Activated CD4-positive, alpha-beta memory T cell treated with anti-CD3 and anti-CD28 coated beads, Interleukin-2, amount 10 ng/mL, durations not matched to agents 7 days and 5 days (primary cell): ENCODE data around the gene TMEM86B. TPM values are rescaled to one million over a fixed set of nuclear protein-coding genes. Genes with fewer than 3 reads are reported as not detected.
"Not testable (repeated sequence)": the region's sequence is repeated elsewhere in the genome, so short reads cannot be mapped to it uniquely, and the experiment has no call there.

Source experiments
- CTCF ChIA-PET: fragments of 350-600 bp; sonication (Branson Sonifier 250); formaldehyde crosslinking; loops from one replicate; lab custom pipeline; 2021; ENCODE audit warnings: antibody characterized with exemption, inconsistent platforms; lab: Charles Lee
- POLR2A ChIA-PET: fragments of 350-600 bp; sonication (Branson Sonifier 250); formaldehyde crosslinking; loops from one replicate; lab custom pipeline; 2021; ENCODE audit warnings: antibody characterized with exemption; lab: Charles Lee
- DNase-seq: peaks from one replicate; pipeline ENCODE4 v3.0.0-alpha.2; 2020
- H3K27ac Mint-ChIP-seq: one replicate; pipeline ENCODE4 v1.8.0; 2021; ENCODE audit warnings: mild to moderate bottlenecking, mixed read lengths
- H3K27me3 Mint-ChIP-seq: one replicate; pipeline ENCODE4 v1.8.0; 2021; ENCODE audit warnings: mixed read lengths
- H3K36me3 Mint-ChIP-seq: one replicate; pipeline ENCODE4 v1.8.0; 2021; ENCODE audit warnings: low read depth, mixed read lengths
- H3K4me1 Mint-ChIP-seq: one replicate; pipeline ENCODE4 v1.8.0; 2021; ENCODE audit warnings: mixed read lengths
- H3K4me3 Mint-ChIP-seq: one replicate; pipeline ENCODE4 v1.8.0; 2021; ENCODE audit warnings: mild to moderate bottlenecking, mixed read lengths
- H3K9me3 Mint-ChIP-seq: one replicate; pipeline ENCODE4 v1.8.0; 2021; ENCODE audit warnings: mixed read lengths
- total RNA-seq, 2 experiments: library from RNA; stranded (reverse); gene quantifications; one replicate each; pipeline ENCODE4 v1.2.3, GENCODE V29; 2021

The TMEM86B gene
- total RNA-seq, 2 experiments from 2014 or later: 10.3 to 12.4 TPM

- Mint-ChIP-seq H3K36me3 (peaks cover 15% of the 10 kb centered on the region), H3K4me1 (peaks cover 14% of the 10 kb centered on the region), H3K9me3 (peaks cover 13% of the 10 kb centered on the region), H3K27me3 (peaks cover 17% of the 10 kb centered on the region), H3K4me3 (peak overlapping the region; percentile 5), H3K27ac (no peak overlapping the region)
- ChIA-PET POLR2A (interaction anchor here (0.6 to 1.4 kb wide), 3 partner anchors 18 to 43 kb away, joined by 3 to 4 read pairs (median 3); no protein-coding TSS in a partner anchor), CTCF (interaction anchor here (0.7 kb wide), 1 partner anchor 23 kb away, joined by 3 read pairs; no protein-coding TSS in a partner anchor)
- peak; percentile 59 for DNase-seq
These were observed 11.9 kb downstream of the TMEM86B start for GRCh38 chr19:55216461-55217198.

GRCh38 chr19:55213547-55213946, 15.0 kb downstream of the TMEM86B start:
- Mint-ChIP-seq H3K4me1 (peaks cover 14% of the 10 kb centered on the region), H3K27me3 (peaks cover 22% of the 10 kb centered on the region), H3K27ac (no peak overlapping the region), H3K36me3 (peaks cover 3% of the 10 kb centered on the region), H3K9me3 (peaks cover 10% of the 10 kb centered on the region), H3K4me3 (no peak overlapping the region)
- CTCF ChIA-PET: no interaction called here
- POLR2A ChIA-PET: no interaction called here
- no peak for DNase-seq

GRCh38 chr19:55212447-55212846, 16.1 kb downstream of the TMEM86B start:
- CTCF ChIA-PET: no interaction called here
- Mint-ChIP-seq H3K4me1 (peaks cover 11% of the 10 kb centered on the region), H3K4me3 (no peak overlapping the region), H3K27ac (no peak overlapping the region), H3K27me3 (peaks cover 22% of the 10 kb centered on the region), H3K9me3 (peaks cover 10% of the 10 kb centered on the region), H3K36me3 (peaks cover 3% of the 10 kb centered on the region)
- POLR2A ChIA-PET: no interaction called here
- peak; percentile 63 for DNase-seq

- Mint-ChIP-seq H3K36me3 (peaks cover 3% of the 10 kb centered on the region), H3K4me1 (peaks cover 4% of the 10 kb centered on the region), H3K4me3 (no peak overlapping the region), H3K27ac (no peak overlapping the region), H3K9me3 (peaks cover 6% of the 10 kb centered on the region), H3K27me3 (peaks cover 13% of the 10 kb centered on the region)
- POLR2A ChIA-PET: interaction anchor here (0.6 kb wide), 1 partner anchor 16 kb away, joined by 3 read pairs; no protein-coding TSS in a partner anchor
- DNase-seq: no peak
- CTCF ChIA-PET: interaction anchor here (0.7 kb wide), 2 partner anchors 52 to 91 kb away, joined by 3 to 5 read pairs; no protein-coding TSS in a partner anchor
These were observed 18.7 kb downstream of the TMEM86B start for GRCh38 chr19:55209693-55210472.

- Mint-ChIP-seq H3K27ac (no peak within 1 kb of the TSS), H3K27me3 (peaks cover 11% of the 10 kb centered on the region)
These were observed 19.5 kb downstream of the TMEM86B start, which contains the start of gene PTPRH for GRCh38 chr19:55208880-55209692. Gene PTPRH, minus strand, starts transcription at chr19:55209501. Its CDS starts 68 bp downstream, at chr19:55209433.

GRCh38 chr19:55206664-55207500, 21.7 kb downstream of the TMEM86B start:
- ChIA-PET POLR2A (no interaction called here), CTCF (interaction anchor here (0.9 kb wide), 1 partner anchor 95 kb away, joined by 3 read pairs; no protein-coding TSS in a partner anchor)
- no peak overlapping the region for H3K4me3 Mint-ChIP-seq

More at GRCh38 chr19:55208880-55209692, 19.5 kb downstream of the TMEM86B start, which contains the start of gene PTPRH:
- Mint-ChIP-seq H3K4me1 (peaks cover 4% of the 10 kb centered on the region), H3K9me3 (peaks cover 4% of the 10 kb centered on the region), H3K4me3 (no peak within 1 kb of the TSS), H3K36me3 (peaks cover 3% of the 10 kb centered on the region)
- ChIA-PET CTCF (interaction anchor here (0.7 kb wide), 1 partner anchor 92 kb away, joined by 3 read pairs; no protein-coding TSS in a partner anchor), POLR2A (interaction anchor here (0.6 kb wide), 1 partner anchor 15 kb away, joined by 3 read pairs; no protein-coding TSS in a partner anchor)
- no peak for DNase-seq

GRCh38 chr19:55202199-55202598, 26.4 kb downstream of the TMEM86B start:
- H3K4me3 Mint-ChIP-seq, H3K36me3 Mint-ChIP-seq, POLR2A ChIA-PET, H3K4me1 Mint-ChIP-seq, H3K27ac Mint-ChIP-seq, H3K9me3 Mint-ChIP-seq, CTCF ChIA-PET, DNase-seq: not testable (repeated sequence)
- peaks cover 14% of the 10 kb centered on the region for H3K27me3 Mint-ChIP-seq

More at GRCh38 chr19:55206664-55207500, 21.7 kb downstream of the TMEM86B start:
- Mint-ChIP-seq H3K4me1 (peaks cover 4% of the 10 kb centered on the region), H3K9me3 (no peaks in the 10 kb centered on the region), H3K27ac (no peak overlapping the region), H3K27me3 (peaks cover 17% of the 10 kb centered on the region), H3K36me3 (no peaks in the 10 kb centered on the region)
- DNase-seq: peak; percentile 63

GRCh38 chr19:55199620-55200204, 28.9 kb downstream of the TMEM86B start:
- no peak for DNase-seq
- peaks cover 9% of the 10 kb centered on the region for H3K27me3 Mint-ChIP-seq
- H3K4me3 Mint-ChIP-seq: no peak overlapping the region
- H3K27ac Mint-ChIP-seq: no peak overlapping the region
- H3K9me3 Mint-ChIP-seq: no peaks in the 10 kb centered on the region
- ChIA-PET CTCF (no interaction called here), POLR2A (no interaction called here)
- no peaks in the 10 kb centered on the region for H3K36me3 Mint-ChIP-seq
- H3K4me1 Mint-ChIP-seq: no peaks in the 10 kb centered on the region

- CTCF ChIA-PET: interaction anchor here (1.6 kb wide), 1 partner anchor 103 kb away, joined by 5 read pairs; no protein-coding TSS in a partner anchor
- POLR2A ChIA-PET: interaction anchor here (0.7 kb wide), 1 partner anchor 17 kb away, joined by 3 read pairs; no protein-coding TSS in a partner anchor
These were observed 29.9 kb downstream of the TMEM86B start for GRCh38 chr19:55198651-55199050.

GRCh38 chr19:55197528-55197927, 31.0 kb downstream of the TMEM86B start:
- CTCF ChIA-PET: interaction anchor here (1.6 kb wide), 1 partner anchor 104 kb away, joined by 5 read pairs; no protein-coding TSS in a partner anchor

More at GRCh38 chr19:55198651-55199050, 29.9 kb downstream of the TMEM86B start:
- H3K4me1 Mint-ChIP-seq: no peaks in the 10 kb centered on the region
- H3K36me3 Mint-ChIP-seq: no peaks in the 10 kb centered on the region
- DNase-seq: no peak
- no peaks in the 10 kb centered on the region for H3K9me3 Mint-ChIP-seq
- H3K4me3 Mint-ChIP-seq: no peak overlapping the region
- H3K27ac Mint-ChIP-seq: no peak overlapping the region
- H3K27me3 Mint-ChIP-seq: peaks cover 7% of the 10 kb centered on the region

GRCh38 chr19:55196803-55197202, 31.8 kb downstream of the TMEM86B start:
- H3K4me1 Mint-ChIP-seq: no peaks in the 10 kb centered on the region
- no peaks in the 10 kb centered on the region for H3K36me3 Mint-ChIP-seq
- H3K27me3 Mint-ChIP-seq: peaks cover 4% of the 10 kb centered on the region
- CTCF ChIA-PET: no interaction called here
- POLR2A ChIA-PET: no interaction called here
- no peak overlapping the region for H3K27ac Mint-ChIP-seq
- no peak for DNase-seq
- H3K9me3 Mint-ChIP-seq: no peaks in the 10 kb centered on the region
- no peak overlapping the region for H3K4me3 Mint-ChIP-seq

More at GRCh38 chr19:55197528-55197927, 31.0 kb downstream of the TMEM86B start:
- Mint-ChIP-seq H3K4me1 (no peaks in the 10 kb centered on the region), H3K27ac (no peak overlapping the region), H3K27me3 (peaks cover 6% of the 10 kb centered on the region), H3K36me3 (no peaks in the 10 kb centered on the region), H3K4me3 (no peak overlapping the region), H3K9me3 (no peaks in the 10 kb centered on the region)
- POLR2A ChIA-PET: no interaction called here
- no peak for DNase-seq
